ENCODE data around the gene TCEA2. TPM values are rescaled to one million over a fixed set of nuclear protein-coding genes. Genes with fewer than 3 reads are reported as not detected.

TCEA2 gene
- total and polyA plus RNA-seq, 2 of the 13 experiments (the other 11 are each of a cell fraction or from before 2014, with no cell fraction given), result 28.1 to 33.7 TPM

- TF ChIP-seq SMAD9 (CRISPR knock-in tag; IDR thresholded peaks at IDR 0.05) (no peak), NBN (conservative IDR thresholded peaks at IDR 0.05) (no peak), SNAPC5 (CRISPR knock-in tag; IDR thresholded peaks at IDR 0.05; ENCODE audit: borderline replicate concordance) (no peak), ZBTB43 (CRISPR knock-in tag; conservative IDR thresholded peaks at IDR 0.05) (0 out of 2 replicates have a peak, but pooled peaks have one; percentile 32), HNRNPH1 (optimal IDR thresholded peaks at IDR 0.05; ENCODE audit: low read depth, low read length) (no peak), RXRA (CRISPR knock-in tag; IDR thresholded peaks at IDR 0.05) (peak; percentile 82), FOSL2 (CRISPR knock-in tag; IDR thresholded peaks at IDR 0.05) (peak; percentile 29; the same call in 1 of the 2 replicates), SKI (IDR thresholded peaks at IDR 0.05; ENCODE audit: partially characterized antibody) (peak; percentile 93), PBX2 (CRISPR knock-in tag; IDR thresholded peaks at IDR 0.05) (peak; percentile 50; the same call in 1 of the 2 replicates), EZH2 (conservative IDR thresholded peaks at IDR 0.05; ENCODE audit: low read depth, low read length) (no peak), HDAC2 (CRISPR knock-in tag; IDR thresholded peaks at IDR 0.05) (0 out of 2 replicates have a peak, but pooled peaks have one; percentile 39), ZNF331 (CRISPR knock-in tag; IDR thresholded peaks at IDR 0.05) (0 out of 2 replicates have a peak, but pooled peaks have one; percentile 48), ZNF746 (CRISPR knock-in tag; IDR thresholded peaks at IDR 0.05) (peak; percentile 30; the same call in 1 of the 2 replicates), MXI1 (IDR thresholded peaks at IDR 0.05; ENCODE audit: borderline replicate concordance, low read depth, low read length) (0 out of 3 replicates have a peak, but pooled peaks have one; percentile 31), RFXAP (CRISPR knock-in tag; IDR thresholded peaks at IDR 0.05; ENCODE audit: borderline replicate concordance) (peak; percentile 39; the same call in 1 of the 2 replicates), SP5 (CRISPR knock-in tag; IDR thresholded peaks at IDR 0.05; ENCODE audit: borderline replicate concordance, low read depth) (peak; percentile 79), ZNF781 (CRISPR knock-in tag; IDR thresholded peaks at IDR 0.05; ENCODE audit: borderline replicate concordance, not compliant biosample characterization) (peak; percentile 51), NR2F2 (IDR thresholded peaks at IDR 0.05; ENCODE audit: borderline replicate concordance, low read depth) (0 out of 2 replicates have a peak, but pooled peaks have one; percentile 53), ZNF251 (CRISPR knock-in tag; IDR thresholded peaks at IDR 0.05) (no peak), NFKBIZ (CRISPR knock-in tag; IDR thresholded peaks at IDR 0.05) (0 out of 2 replicates have a peak, but pooled peaks have one; percentile 31), ZFP90 (CRISPR knock-in tag; IDR thresholded peaks at IDR 0.05; ENCODE audit: borderline replicate concordance) (0 out of 2 replicates have a peak, but pooled peaks have one; percentile 40), MED1 (CRISPR knock-in tag; IDR thresholded peaks at IDR 0.05) (peak; percentile 40; the same call in 1 of the 2 replicates), PPARG (CRISPR knock-in tag; conservative IDR thresholded peaks at IDR 0.05) (0 out of 2 replicates have a peak, but pooled peaks have one; percentile 54), ZFP37 (CRISPR knock-in tag; IDR thresholded peaks at IDR 0.05; ENCODE audit: borderline replicate concordance) (0 out of 2 replicates have a peak, but pooled peaks have one; percentile 28), RARA (CRISPR knock-in tag; IDR thresholded peaks at IDR 0.05) (peak; percentile 95), SIX1 (CRISPR knock-in tag; IDR thresholded peaks at IDR 0.05; ENCODE audit: borderline replicate concordance) (0 out of 2 replicates have a peak, but pooled peaks have one; percentile 19), ZNF800 (CRISPR knock-in tag; IDR thresholded peaks at IDR 0.05) (peak; percentile 53; the same call in 1 of the 2 replicates), KLF6 (CRISPR knock-in tag; IDR thresholded peaks at IDR 0.05) (peak; percentile 34; the same call in 1 of the 2 replicates)
These were observed 19.2 kb downstream of the TCEA2 start (continued) for GRCh38 chr20:64082126-64082731.
